GM23248 (cell line): ENCODE measurements around the gene SPRED3.

Source experiments
- EZH2 ChIP-seq: fragments of 200-600 bp; sonication (generic); IDR thresholded peaks from 2 replicates; pipeline ENCODE4 v1.6.1; 2018; ENCODE audit warnings: antibody characterized with exemption, mild to moderate bottlenecking; ENCODE audit not compliant: insufficient read depth, poor library complexity, severe bottlenecking
- EZH2phosphoT487 ChIP-seq: fragments of 200-600 bp; sonication (generic); IDR thresholded peaks from 2 replicates; pipeline ENCODE4 v1.6.1; 2018; ENCODE audit warnings: antibody characterized with exemption, moderate library complexity, mild to moderate bottlenecking, low read depth; ENCODE audit not compliant: insufficient read depth

DNA sequence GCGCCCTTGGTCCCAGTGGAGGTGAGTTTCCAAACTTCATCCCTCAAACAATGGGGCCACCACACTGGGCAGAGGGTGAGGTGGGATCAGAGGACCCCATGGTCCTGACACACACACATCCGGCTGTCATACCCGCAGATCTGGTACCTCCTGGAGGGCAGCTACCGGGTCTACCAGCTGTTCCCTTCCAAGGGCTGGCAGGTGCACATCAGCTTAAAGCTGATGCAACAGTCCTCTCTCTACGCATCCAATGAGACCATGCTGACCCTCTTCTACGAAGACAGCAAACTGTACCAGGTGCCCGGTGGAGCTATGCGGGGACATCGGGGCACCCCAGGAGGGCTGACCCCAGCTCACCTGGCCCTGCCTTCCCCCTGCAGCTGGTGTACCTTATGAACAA lies 28.1 kb upstream of the SPRED3 start:
- TF ChIP-seq EZH2 = no peak
- TF ChIP-seq EZH2phosphoT487 = no peak
